Measurements from ENCODE around the gene MORC4.

GRCh38 chrX:106980952-106981626 is 18.9 kb downstream of the MORC4 start:
- TF ChIP-seq GATA2 (IDR thresholded peaks at IDR 0.05; ENCODE audit: low read depth, low read length) (no peak), GATA3 (IDR thresholded peaks at IDR 0.05; ENCODE audit: low read depth, low read length) (no peak)

All from SH-SY5Y (cell line).